ENCODE results near the gene NGDN. TPM values are rescaled to one million over a fixed set of nuclear protein-coding genes. Genes with fewer than 3 reads are reported as not detected.

Gene NGDN
- total and polyA plus RNA-seq, 3 donors from 2014 or later = 47.5 to 57.9 (median 48.7) TPM

DNA sequence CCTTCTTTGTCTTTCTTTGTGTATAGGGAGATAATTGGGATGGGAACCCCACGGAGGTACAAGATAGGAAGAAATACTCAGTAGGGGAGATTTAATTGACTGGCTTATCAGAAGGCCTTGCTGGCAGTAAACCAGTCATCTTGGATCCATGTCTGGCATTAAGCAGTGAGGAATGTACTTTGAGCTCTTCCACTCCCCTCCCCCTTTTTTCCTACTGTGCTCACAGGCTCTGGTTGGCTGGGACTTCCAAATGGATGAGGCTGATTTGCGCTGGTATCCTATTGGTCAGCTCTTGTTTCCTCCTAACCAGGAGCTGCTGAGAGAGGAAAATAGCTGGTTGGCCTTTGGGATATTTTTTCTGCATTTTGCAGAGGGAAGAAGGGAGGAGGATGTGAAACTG is 24.7 kb downstream of the NGDN start:
- no peak for DNase-seq
- WGBS, 2 donors = 64 to 68% methylated on average over 2 of the region's 2 CpGs

DNA sequence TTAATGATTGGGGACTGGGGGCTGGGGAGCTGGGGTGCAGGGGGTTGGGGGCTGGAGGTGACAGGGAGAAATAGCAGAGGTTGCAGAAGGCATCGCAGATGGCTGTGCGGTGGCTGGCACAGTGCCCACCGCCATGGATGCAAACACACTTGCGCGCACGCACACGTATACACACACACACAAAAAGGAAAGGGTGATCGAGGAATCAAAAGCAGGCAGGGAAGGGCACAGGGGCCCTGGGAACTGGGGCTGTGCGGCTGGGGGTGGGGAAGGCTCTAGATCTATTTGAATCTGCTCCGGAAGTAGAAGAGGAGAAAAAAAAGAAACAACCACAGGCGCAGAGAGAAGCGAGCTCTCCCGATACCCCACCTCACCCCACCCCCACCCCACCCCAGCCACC is 42.7 kb downstream of the NGDN start:
- TF ChIP-seq, protein P1, sequence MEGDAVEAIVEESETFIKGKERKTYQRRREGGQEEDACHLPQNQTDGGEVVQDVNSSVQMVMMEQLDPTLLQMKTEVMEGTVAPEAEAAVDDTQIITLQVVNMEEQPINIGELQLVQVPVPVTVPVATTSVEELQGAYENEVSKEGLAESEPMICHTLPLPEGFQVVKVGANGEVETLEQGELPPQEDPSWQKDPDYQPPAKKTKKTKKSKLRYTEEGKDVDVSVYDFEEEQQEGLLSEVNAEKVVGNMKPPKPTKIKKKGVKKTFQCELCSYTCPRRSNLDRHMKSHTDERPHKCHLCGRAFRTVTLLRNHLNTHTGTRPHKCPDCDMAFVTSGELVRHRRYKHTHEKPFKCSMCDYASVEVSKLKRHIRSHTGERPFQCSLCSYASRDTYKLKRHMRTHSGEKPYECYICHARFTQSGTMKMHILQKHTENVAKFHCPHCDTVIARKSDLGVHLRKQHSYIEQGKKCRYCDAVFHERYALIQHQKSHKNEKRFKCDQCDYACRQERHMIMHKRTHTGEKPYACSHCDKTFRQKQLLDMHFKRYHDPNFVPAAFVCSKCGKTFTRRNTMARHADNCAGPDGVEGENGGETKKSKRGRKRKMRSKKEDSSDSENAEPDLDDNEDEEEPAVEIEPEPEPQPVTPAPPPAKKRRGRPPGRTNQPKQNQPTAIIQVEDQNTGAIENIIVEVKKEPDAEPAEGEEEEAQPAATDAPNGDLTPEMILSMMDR (IDR thresholded peaks at IDR 0.05) = no peak
- TF ChIP-seq POLR2A (IDR thresholded peaks at IDR 0.05) = no peak
- Histone ChIP-seq H3K9me3 (no peaks in the 10 kb centered on the region), H3K4me1 (no peaks in the 10 kb centered on the region), H3K27ac (no peak overlapping the region), H3K4me3 (no peak overlapping the region), H3K27me3 (no peaks in the 10 kb centered on the region), H3K36me3 (ENCODE audit: low read depth, missing control alignments) (no peaks in the 10 kb centered on the region)
- DNase-seq = no peak
- WGBS, 2 donors = 52 to 67% methylated on average over 13 of the region's 13 CpGs
- intact Hi-C loops (cut with DNase I; ENCODE audit: low total_unique reads) = no loop called here

More for the DNA sequence above, 24.7 kb downstream of the NGDN start:
- H3K27me3 ChIP-seq = no peaks in the 10 kb centered on the region
- no peaks in the 10 kb centered on the region for H3K9me3 ChIP-seq
- H3K36me3 ChIP-seq (ENCODE audit: low read depth, missing control alignments) = no peaks in the 10 kb centered on the region
- no peaks in the 10 kb centered on the region for H3K4me1 ChIP-seq
- H3K4me3 ChIP-seq = no peak overlapping the region
- no peak for TF ChIP-seq POLR2A (IDR thresholded peaks at IDR 0.05)
- TF ChIP-seq, protein P1 (IDR thresholded peaks at IDR 0.05) = no peak
- intact Hi-C loops (cut with DNase I; ENCODE audit: low total_unique reads) = no loop called here
- H3K27ac ChIP-seq = no peak overlapping the region

DNA sequence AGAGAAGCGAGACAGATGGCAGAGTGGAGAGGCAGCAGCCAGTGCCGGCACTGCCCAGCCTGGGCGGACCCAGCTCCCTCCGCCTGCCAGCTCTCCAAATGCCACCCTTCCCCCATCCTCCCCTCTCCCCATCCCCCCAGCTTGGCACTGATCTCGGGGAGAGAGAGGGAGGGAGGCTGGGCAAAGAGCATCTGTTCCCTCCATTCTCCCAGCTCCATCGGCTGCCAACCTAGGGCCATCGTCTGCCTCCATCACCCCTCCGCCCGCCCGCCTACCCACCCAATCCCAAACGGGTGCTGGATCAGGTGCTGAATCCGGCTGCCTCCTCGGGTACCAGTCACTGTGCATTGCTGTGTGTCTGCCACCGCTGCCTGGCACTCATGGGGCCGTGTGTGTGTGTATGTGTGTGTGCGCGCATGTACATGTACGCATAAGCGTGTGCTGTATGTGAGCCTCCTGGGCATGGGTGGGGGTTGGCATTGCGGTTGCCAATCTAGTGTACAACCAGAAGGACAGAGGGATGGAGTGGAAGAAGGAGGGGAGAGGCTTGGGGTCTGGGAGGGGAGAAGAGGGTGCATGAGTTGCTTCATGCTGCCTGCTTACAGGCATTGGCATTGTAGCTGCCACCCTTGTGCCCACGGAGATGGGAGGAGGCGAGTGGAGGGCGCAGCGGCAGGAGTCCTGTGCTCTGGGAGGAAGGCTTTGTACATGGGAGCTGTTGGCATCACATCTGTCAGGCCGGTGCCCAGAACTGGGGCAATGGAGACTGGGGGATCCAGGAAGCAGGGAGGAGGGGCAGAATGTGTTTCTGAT is 43.7 kb downstream of the NGDN start:
- no peaks in the 10 kb centered on the region for H3K36me3 ChIP-seq (ENCODE audit: low read depth, missing control alignments)
- no peaks in the 10 kb centered on the region for H3K27me3 ChIP-seq
- TF ChIP-seq POLR2A (IDR thresholded peaks at IDR 0.05) = no peak
- TF ChIP-seq, protein P1 (IDR thresholded peaks at IDR 0.05) = no peak
- WGBS, 2 donors = 91 to 94% methylated on average over 24 to 25 of the region's 25 CpGs
- DNase-seq = no peak
- no peak overlapping the region for H3K27ac ChIP-seq
- no peak overlapping the region for H3K4me3 ChIP-seq
- no peaks in the 10 kb centered on the region for H3K4me1 ChIP-seq
- H3K9me3 ChIP-seq = no peaks in the 10 kb centered on the region
- intact Hi-C loops (cut with DNase I; ENCODE audit: low total_unique reads) = no loop called here

DNA sequence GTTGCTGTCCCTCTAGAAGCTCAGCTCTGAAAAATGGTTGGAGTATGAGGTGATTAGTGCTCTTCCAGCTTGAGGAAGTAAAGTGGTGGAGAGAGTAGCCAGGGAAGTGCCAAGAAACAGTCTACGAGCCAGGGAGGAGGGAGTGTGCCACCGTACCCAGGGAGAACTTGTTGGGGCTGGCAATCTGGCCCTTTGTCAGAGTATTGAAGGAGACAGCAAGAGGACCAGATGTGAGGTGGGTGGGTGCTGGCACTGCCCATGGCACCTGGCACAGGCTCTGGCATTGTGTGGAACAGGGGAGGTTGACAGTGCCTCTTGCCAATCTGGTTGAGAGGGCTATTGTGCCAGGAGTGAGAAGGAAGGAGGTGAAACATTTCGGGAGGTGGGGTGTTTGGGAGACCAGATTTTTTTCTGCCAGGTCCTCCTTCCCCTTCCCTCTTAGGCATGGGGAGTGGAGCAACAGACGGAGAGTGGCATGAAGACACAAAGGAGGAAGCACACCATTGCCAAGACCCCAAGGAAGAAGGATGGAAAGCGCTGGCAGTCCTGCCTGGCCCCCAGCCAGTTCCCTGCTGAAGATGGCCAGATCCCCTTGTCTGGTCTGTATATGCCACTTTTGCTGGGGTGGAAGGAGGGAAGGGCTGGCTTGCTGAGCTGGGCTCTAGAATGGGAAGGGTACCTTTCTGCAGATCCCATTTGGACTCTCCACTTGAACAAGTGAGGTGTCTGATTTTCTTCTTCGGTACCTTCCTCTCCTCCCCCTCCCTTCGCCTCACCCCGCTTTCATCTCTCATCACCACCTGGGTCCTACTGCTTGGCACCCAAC is 44.5 kb downstream of the NGDN start:
- 95% methylated on average over 8 of the region's 8 CpGs for WGBS, 2 donors
- intact Hi-C loops (cut with DNase I; ENCODE audit: low total_unique reads) = no loop called here
- Histone ChIP-seq H3K9me3 (no peaks in the 10 kb centered on the region), H3K27ac (no peak overlapping the region), H3K27me3 (no peaks in the 10 kb centered on the region), H3K4me1 (no peaks in the 10 kb centered on the region), H3K36me3 (ENCODE audit: low read depth, missing control alignments) (no peaks in the 10 kb centered on the region), H3K4me3 (no peak overlapping the region)
- TF ChIP-seq, protein P1 (IDR thresholded peaks at IDR 0.05) = no peak
- TF ChIP-seq POLR2A (IDR thresholded peaks at IDR 0.05) = no peak
- DNase-seq = no peak
